Gastroesophageal sphincter (tissue), 4 donors: ENCODE measurements around the gene LYSMD4. TPM values are rescaled to one million over a fixed set of nuclear protein-coding genes. Genes with fewer than 3 reads are reported as not detected.

Experiments
- ATAC-seq: fragments of 150-250 bp; one replicate; pipeline ENCODE4 v1.9.1; 2016; ENCODE audit warnings: mild to moderate bottlenecking, moderate library complexity
- H3K27ac ChIP-seq, 4 donors: fragments of 200-600 bp; sonication (generic) in 3 of 4; 1 replicate in 3 of 4; 2 replicates in 1 of 4; pipeline ENCODE4 v1.5.1; 2016 to 2019
- H3K27me3 ChIP-seq: fragments of 200-600 bp; sonication (generic); one replicate; pipeline ENCODE4 v1.5.1; 2019
- H3K36me3 ChIP-seq, 2 donors: fragments of 200-600 bp; sonication (generic); one replicate each; pipeline ENCODE4 v1.5.1; 2019; ENCODE audit warnings: control low read depth in 1 of 2
- H3K4me1 ChIP-seq, 3 donors: fragments of 200-600 bp; sonication (generic); 1 replicate in 2 of 3; 2 replicates in 1 of 3; pipeline ENCODE4 v1.5.1; 2016 to 2019; ENCODE audit warnings: control low read depth in 2 of 3
- H3K4me3 ChIP-seq, 2 donors: fragments of 200-600 bp; sonication (generic); one replicate each; pipeline ENCODE4 v1.5.1; 2019; ENCODE audit warnings: mild to moderate bottlenecking in 1 of 2, moderate library complexity in 1 of 2
- H3K9me3 ChIP-seq, 3 donors: fragments of 200-600 bp; sonication (generic); one replicate each; pipeline ENCODE4 v1.5.1; 2017 to 2019; ENCODE audit warnings: control low read depth in 2 of 3
- EP300 ChIP-seq: sonication (generic); formaldehyde crosslinking; IDR thresholded peaks from one replicate; pipeline ENCODE4 v1.6.1; 2017; ENCODE audit warnings: antibody characterized with exemption, mild to moderate bottlenecking
- POLR2A ChIP-seq, 2 donors: fragments of 450-650 bp; IDR thresholded peaks; one replicate each; pipeline ENCODE4 v1.6.1; 2017; ENCODE audit warnings: antibody characterized with exemption in 2 of 2, mild to moderate bottlenecking in 2 of 2, moderate library complexity in 1 of 2
- POLR2AphosphoS5 ChIP-seq: sonication (generic); formaldehyde crosslinking; IDR thresholded peaks from one replicate; pipeline ENCODE4 v1.6.1; 2017; ENCODE audit warnings: antibody characterized with exemption
- WGBS, 2 donors: methylation state at CpG; one replicate each; pipeline ENCODE4 v1.1.5; 2018; ENCODE audit warnings: low coverage in 1 of 2; 5-methylcytosine and 5-hydroxymethylcytosine counted together
- total RNA-seq, 4 donors: library from RNA; depleted of rRNA; stranded (reverse); fragments of >200 nt; gene quantifications; one replicate each; pipeline ENCODE4 v1.1.0, GENCODE V29; 2016
- TF ChIP-seq, protein P1 (sequence below), 4 experiments: fragments of 200-600 bp in 2 of 4; fragments of 450-650 bp in 2 of 4; sonication (generic) in 1 of 4; IDR thresholded peaks; one replicate each; pipeline ENCODE4 v1.5.1; 2017 to 2019; ENCODE audit warnings: antibody characterized with exemption in 4 of 4, mild to moderate bottlenecking in 2 of 4, moderate library complexity in 2 of 4

The LYSMD4 gene
- total RNA-seq, 4 donors from 2014 or later = 7.6 to 18.7 (median 13.6) TPM

DNA sequence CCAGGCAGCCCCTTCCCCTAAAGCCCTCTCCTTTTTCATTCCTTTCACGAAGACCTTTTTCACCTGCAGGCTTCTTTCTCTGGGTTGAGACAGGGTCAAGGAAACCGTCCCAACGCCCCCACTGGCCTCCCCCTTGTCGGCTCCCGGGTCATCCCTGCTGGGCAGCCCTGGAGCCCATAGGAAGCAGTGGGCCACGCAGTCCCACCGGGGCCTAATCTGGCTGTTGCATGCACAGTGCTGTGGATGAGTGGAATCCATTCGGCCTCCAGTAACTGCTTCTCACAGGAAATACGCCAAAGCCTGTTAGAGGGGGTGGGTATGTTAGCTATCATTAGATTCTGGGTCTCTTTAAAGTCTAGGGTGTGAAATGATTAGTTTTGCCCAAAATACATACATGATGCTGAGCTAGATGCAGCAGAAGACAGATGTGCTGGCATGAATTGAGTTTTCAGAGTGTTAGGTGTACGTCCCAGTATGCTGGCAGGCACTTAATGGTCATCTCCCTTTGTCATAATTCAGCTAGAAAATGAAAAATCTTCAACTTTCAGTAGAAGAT, 16.6 kb downstream of the LYSMD4 start:
- Histone ChIP-seq H3K4me3 (peak overlapping the region in 1 of 2 donors; percentile 15), H3K36me3 (peaks cover 0 to 28% of the 10 kb centered on the region in 2 donors), H3K4me1 (peaks cover 0 to 47% (median 22%) of the 10 kb centered on the region in 3 donors), H3K27me3 (no peaks in the 10 kb centered on the region), H3K9me3 (no peaks in the 10 kb centered on the region), H3K27ac (peak overlapping the region in 3 of 4 donors; percentile 45 to 81 (median 69))
- no peak for TF ChIP-seq POLR2A (IDR thresholded peaks at IDR 0.05)
- TF ChIP-seq EP300 = no peak
- TF ChIP-seq, protein P1, sequence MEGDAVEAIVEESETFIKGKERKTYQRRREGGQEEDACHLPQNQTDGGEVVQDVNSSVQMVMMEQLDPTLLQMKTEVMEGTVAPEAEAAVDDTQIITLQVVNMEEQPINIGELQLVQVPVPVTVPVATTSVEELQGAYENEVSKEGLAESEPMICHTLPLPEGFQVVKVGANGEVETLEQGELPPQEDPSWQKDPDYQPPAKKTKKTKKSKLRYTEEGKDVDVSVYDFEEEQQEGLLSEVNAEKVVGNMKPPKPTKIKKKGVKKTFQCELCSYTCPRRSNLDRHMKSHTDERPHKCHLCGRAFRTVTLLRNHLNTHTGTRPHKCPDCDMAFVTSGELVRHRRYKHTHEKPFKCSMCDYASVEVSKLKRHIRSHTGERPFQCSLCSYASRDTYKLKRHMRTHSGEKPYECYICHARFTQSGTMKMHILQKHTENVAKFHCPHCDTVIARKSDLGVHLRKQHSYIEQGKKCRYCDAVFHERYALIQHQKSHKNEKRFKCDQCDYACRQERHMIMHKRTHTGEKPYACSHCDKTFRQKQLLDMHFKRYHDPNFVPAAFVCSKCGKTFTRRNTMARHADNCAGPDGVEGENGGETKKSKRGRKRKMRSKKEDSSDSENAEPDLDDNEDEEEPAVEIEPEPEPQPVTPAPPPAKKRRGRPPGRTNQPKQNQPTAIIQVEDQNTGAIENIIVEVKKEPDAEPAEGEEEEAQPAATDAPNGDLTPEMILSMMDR (IDR thresholded peaks at IDR 0.05) = no peak
- no peak for TF ChIP-seq POLR2AphosphoS5
- peak; percentile 20 for ATAC-seq
- WGBS, 2 donors = 30% methylated on average over 8 of the region's 10 CpGs; no CpG with 5 or more reads in 1 of the 2 donors

DNA sequence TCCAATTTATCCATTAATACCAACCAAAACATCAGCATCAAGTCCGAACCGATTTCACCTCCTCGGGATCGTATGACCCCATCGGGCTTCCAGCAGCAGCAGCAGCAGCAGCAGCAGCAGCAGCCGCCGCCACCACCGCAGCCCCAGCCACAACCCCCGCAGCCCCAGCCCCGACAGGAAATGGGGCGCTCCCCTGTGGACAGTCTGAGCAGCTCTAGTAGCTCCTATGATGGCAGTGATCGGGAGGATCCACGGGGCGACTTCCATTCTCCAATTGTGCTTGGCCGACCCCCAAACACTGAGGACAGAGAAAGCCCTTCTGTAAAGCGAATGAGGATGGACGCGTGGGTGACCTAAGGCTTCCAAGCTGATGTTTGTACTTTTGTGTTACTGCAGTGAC, 20.8 kb downstream of the LYSMD4 start:
- peaks cover 0 to 47% of the 10 kb centered on the region in 2 donors for H3K36me3 ChIP-seq
- WGBS, 2 donors = 80 to 83% methylated on average over 4 of the region's 18 CpGs
- peaks cover 0 to 71% (median 35%) of the 10 kb centered on the region in 3 donors for H3K4me1 ChIP-seq

DNA sequence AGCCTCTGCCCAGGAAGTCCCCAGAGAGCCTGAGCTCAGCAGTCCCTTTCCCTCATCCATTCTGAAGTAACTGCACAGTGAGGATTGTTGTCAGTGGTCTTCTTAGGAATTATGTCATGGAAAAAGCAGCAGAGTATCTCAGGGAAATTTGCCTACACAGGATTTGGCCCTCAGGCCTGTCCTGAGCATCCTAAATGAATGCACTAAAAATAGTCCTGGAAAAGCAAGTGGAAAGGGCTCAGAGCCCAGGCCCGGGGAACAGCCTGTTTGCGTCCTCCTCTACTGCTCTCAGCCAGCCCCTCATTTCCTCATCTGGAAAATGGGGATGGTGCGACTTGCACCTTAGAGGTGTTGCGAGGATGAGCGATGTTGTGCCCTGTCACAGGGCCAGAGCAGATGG, 21.6 kb downstream of the LYSMD4 start:
- Histone ChIP-seq H3K36me3 (peaks cover 0 to 47% of the 10 kb centered on the region in 2 donors), H3K4me3 (no peak overlapping the region), H3K9me3 (no peaks in the 10 kb centered on the region), H3K27me3 (no peaks in the 10 kb centered on the region), H3K4me1 (peaks cover 0 to 70% (median 34%) of the 10 kb centered on the region in 3 donors), H3K27ac (peak overlapping the region in 3 of 4 donors; percentile 21 to 72 (median 64))
- WGBS, 2 donors = 24% methylated on average over 5 of the region's 5 CpGs; no CpG with 5 or more reads in 1 of the 2 donors
- no peak for ATAC-seq
- TF ChIP-seq EP300 = no peak
- no peak for TF ChIP-seq POLR2AphosphoS5
- TF ChIP-seq POLR2A (IDR thresholded peaks at IDR 0.05) = no peak
- TF ChIP-seq, protein P1 (IDR thresholded peaks at IDR 0.05) = no peak

More for the DNA sequence above, 20.8 kb downstream of the LYSMD4 start:
- Histone ChIP-seq H3K27ac (peak overlapping the region in 2 of 4 donors; percentile 21 to 72), H3K27me3 (no peaks in the 10 kb centered on the region), H3K9me3 (no peaks in the 10 kb centered on the region), H3K4me3 (no peak overlapping the region)
- no peak for ATAC-seq
- TF ChIP-seq, protein P1 (IDR thresholded peaks at IDR 0.05) = no peak
- TF ChIP-seq POLR2A (IDR thresholded peaks at IDR 0.05) (no peak), POLR2AphosphoS5 (no peak), EP300 (no peak)

DNA sequence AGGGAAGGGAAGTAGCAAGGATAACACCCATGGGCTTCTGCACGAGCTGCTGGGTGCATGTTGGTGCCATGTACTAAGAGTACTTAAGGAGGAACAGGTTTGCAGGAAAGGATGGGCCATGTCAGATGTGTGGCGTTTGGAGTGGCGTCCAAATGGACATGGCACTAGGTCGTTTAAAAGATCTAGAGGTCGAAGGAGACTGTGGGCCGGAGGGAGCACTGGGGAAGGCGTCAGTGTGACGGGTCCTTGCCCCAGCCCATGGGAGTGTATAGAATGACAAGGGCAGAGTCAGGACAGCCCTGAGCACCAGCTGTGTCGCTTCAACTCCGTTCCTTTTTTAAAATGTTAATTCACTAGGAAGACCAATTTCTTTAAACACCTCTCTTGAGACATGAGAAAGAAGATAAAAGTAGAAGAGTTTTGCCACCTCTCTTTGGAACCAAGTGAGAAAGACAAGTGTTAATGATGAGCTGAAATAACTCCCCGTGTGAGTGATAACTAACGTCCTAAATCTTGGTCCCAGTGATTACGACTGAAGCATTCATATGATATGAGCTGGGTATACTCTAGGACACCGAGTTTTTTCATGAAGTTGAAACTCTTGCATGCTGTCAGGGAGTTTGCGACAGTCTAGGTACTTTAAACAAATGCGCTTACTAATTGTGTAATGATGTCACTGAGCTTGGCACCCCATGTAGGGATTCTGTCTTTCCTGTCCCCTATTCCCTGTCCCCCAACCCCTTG, 23.8 kb downstream of the LYSMD4 start:
- TF ChIP-seq, protein P1 (IDR thresholded peaks at IDR 0.05) = no peak
- TF ChIP-seq EP300 = no peak
- no peak for TF ChIP-seq POLR2AphosphoS5
- no peak for TF ChIP-seq POLR2A (IDR thresholded peaks at IDR 0.05)

More for the DNA sequence above, 23.8 kb downstream of the LYSMD4 start:
- no peaks in the 10 kb centered on the region for H3K27me3 ChIP-seq
- no peaks in the 10 kb centered on the region for H3K9me3 ChIP-seq
- peak overlapping the region in 3 of 4 donors; percentile 63 to 75 (median 64) for H3K27ac ChIP-seq
- peaks cover 0 to 35% of the 10 kb centered on the region in 2 donors for H3K36me3 ChIP-seq
- peaks cover 0 to 57% (median 30%) of the 10 kb centered on the region in 3 donors for H3K4me1 ChIP-seq
- no peak overlapping the region for H3K4me3 ChIP-seq
- ATAC-seq = no peak
- 74 to 77% methylated on average over 8 to 16 of the region's 16 CpGs for WGBS, 2 donors
